ENCODE measurements around the gene FAM210B.
"Not testable (repeated sequence)": the region's sequence is repeated elsewhere in the genome, so short reads cannot be mapped to it uniquely, and the experiment has no call there.

The FAM210B gene

GRCh38 chr20:56360908-56361205, 2.1 kb downstream of the FAM210B start:
- DNase-seq (ENCODE audit: low read depth in 2 of 2), result no peak

- DNase-seq (ENCODE audit: low read depth in 2 of 2), result no peak
Measured at GRCh38 chr20:56361900-56362299, 3.1 kb downstream of the FAM210B start.

- no peak for DNase-seq (ENCODE audit: low read depth in 2 of 2)
Measured at GRCh38 chr20:56362833-56363413, 4.1 kb downstream of the FAM210B start.

- DNase-seq (ENCODE audit: low read depth in 2 of 2), result no peak
Measured at GRCh38 chr20:56363491-56363890, 4.7 kb downstream of the FAM210B start.

- no peak for DNase-seq (ENCODE audit: low read depth in 2 of 2)
Measured at GRCh38 chr20:56368351-56369134, 9.8 kb downstream of the FAM210B start.

- no peak for DNase-seq (ENCODE audit: low read depth in 2 of 2)
Measured at GRCh38 chr20:56369179-56369578, 10.4 kb downstream of the FAM210B start.

GRCh38 chr20:56371977-56372376, 13.2 kb downstream of the FAM210B start:
- DNase-seq (ENCODE audit: low read depth in 2 of 2), result no peak

- no peak for DNase-seq (ENCODE audit: low read depth in 2 of 2)
Measured at GRCh38 chr20:56372850-56373249, 14.1 kb downstream of the FAM210B start.

GRCh38 chr20:56373942-56374341, 15.2 kb downstream of the FAM210B start:
- DNase-seq (ENCODE audit: low read depth in 2 of 2), result no peak

- DNase-seq (ENCODE audit: low read depth in 2 of 2), result no peak
Measured at GRCh38 chr20:56376331-56376730, 17.6 kb downstream of the FAM210B start.

GRCh38 chr20:56378386-56378785, 19.6 kb downstream of the FAM210B start:
- no peak for DNase-seq (ENCODE audit: low read depth in 2 of 2)

- no peak for DNase-seq (ENCODE audit: low read depth in 2 of 2)
Measured at GRCh38 chr20:56380375-56380774, 21.6 kb downstream of the FAM210B start.

GRCh38 chr20:56381501-56381900, 22.7 kb downstream of the FAM210B start:
- no peak for DNase-seq (ENCODE audit: low read depth in 2 of 2)

- DNase-seq (ENCODE audit: low read depth in 2 of 2), result no peak
Measured at GRCh38 chr20:56382696-56383095, 23.9 kb downstream of the FAM210B start.

- DNase-seq (ENCODE audit: low read depth in 2 of 2), result no peak
Measured at GRCh38 chr20:56383334-56383733, 24.6 kb downstream of the FAM210B start.

GRCh38 chr20:56385130-56385529, 26.4 kb downstream of the FAM210B start:
- no peak for DNase-seq (ENCODE audit: low read depth in 2 of 2)

- DNase-seq (ENCODE audit: low read depth in 2 of 2), result no peak
Measured at GRCh38 chr20:56386219-56386618, 27.4 kb downstream of the FAM210B start.

GRCh38 chr20:56388882-56389281, 30.1 kb downstream of the FAM210B start:
- DNase-seq (ENCODE audit: low read depth in 2 of 2), result no peak

GRCh38 chr20:56389807-56390206, 31.0 kb downstream of the FAM210B start:
- DNase-seq (ENCODE audit: low read depth in 2 of 2), result no peak

- DNase-seq (ENCODE audit: low read depth in 2 of 2), result not testable (repeated sequence)
Measured at GRCh38 chr20:56390396-56390795, 31.6 kb downstream of the FAM210B start.

GRCh38 chr20:56391037-56391436, 32.3 kb downstream of the FAM210B start:
- DNase-seq (ENCODE audit: low read depth in 2 of 2), result no peak

GRCh38 chr20:56391596-56392131, 32.9 kb downstream of the FAM210B start:
- peak in 1 of 2 donors; percentile 19 for DNase-seq (ENCODE audit: low read depth in 2 of 2)

GRCh38 chr20:56392132-56392880, 33.5 kb downstream of the FAM210B start, which contains the start of the genes AURKA and CSTF1:
TSS of gene AURKA (minus strand) at chr20:56392215. CDS start at chr20:56388197, 4,018 bp downstream.
TSS of gene CSTF1 (plus strand) at chr20:56392645. CDS start at chr20:56395553, 2,908 bp downstream.
- DNase-seq (ENCODE audit: low read depth in 2 of 2), result peak; percentile 97 to 99

Measured in stimulated activated CD4-positive, alpha-beta T cell treated with anti-CD3 and anti-CD28 coated beads, Interleukin-4, amount 100 ng/mL, for 48 hours (primary cell).